AG10803 (cell line): ENCODE data around the gene ABHD12.

Experiments
- DNase-seq: peaks from one replicate; pipeline ENCODE4 v3.0.0; 2010; ENCODE audit warnings: low read depth
- H3K4me3 ChIP-seq: 2 replicates; pipeline ENCODE4 v1.5.1; 2011; ENCODE audit warnings: mild to moderate bottlenecking, low read length, control low read depth
- TF ChIP-seq, protein P1 (sequence below): conservative IDR thresholded peaks from 2 replicates; pipeline ENCODE4 v1.5.1; 2011; ENCODE audit warnings: mild to moderate bottlenecking, low read length, control low read depth, inconsistent platforms

The ABHD12 gene

DNA sequence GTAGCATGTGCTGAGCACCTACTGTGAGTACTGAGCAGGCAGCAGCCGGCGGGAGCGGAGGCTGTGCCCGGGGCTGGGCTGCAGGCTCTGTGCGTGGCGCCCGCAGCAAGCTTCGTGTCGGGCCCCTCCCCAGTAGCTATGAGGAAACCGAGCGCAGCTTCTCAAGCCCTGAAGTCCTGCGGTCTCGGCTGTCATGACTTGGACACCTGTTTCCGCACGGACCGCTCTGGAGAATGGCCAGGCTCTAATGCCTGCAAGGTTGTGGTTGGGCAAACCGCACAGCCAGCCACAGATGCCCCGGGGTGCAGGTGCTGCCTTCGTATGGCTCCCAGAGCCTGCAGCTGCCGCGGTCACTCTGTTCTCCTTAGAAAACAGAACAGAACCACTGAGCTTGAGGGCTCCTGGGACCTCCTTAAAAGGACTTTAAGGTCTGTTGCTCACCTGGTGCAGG is 109.1 kb downstream of the ABHD12 start:
- no peak for DNase-seq
- H3K4me3 ChIP-seq = no peak overlapping the region
- TF ChIP-seq, protein P1, sequence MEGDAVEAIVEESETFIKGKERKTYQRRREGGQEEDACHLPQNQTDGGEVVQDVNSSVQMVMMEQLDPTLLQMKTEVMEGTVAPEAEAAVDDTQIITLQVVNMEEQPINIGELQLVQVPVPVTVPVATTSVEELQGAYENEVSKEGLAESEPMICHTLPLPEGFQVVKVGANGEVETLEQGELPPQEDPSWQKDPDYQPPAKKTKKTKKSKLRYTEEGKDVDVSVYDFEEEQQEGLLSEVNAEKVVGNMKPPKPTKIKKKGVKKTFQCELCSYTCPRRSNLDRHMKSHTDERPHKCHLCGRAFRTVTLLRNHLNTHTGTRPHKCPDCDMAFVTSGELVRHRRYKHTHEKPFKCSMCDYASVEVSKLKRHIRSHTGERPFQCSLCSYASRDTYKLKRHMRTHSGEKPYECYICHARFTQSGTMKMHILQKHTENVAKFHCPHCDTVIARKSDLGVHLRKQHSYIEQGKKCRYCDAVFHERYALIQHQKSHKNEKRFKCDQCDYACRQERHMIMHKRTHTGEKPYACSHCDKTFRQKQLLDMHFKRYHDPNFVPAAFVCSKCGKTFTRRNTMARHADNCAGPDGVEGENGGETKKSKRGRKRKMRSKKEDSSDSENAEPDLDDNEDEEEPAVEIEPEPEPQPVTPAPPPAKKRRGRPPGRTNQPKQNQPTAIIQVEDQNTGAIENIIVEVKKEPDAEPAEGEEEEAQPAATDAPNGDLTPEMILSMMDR = no peak

DNA sequence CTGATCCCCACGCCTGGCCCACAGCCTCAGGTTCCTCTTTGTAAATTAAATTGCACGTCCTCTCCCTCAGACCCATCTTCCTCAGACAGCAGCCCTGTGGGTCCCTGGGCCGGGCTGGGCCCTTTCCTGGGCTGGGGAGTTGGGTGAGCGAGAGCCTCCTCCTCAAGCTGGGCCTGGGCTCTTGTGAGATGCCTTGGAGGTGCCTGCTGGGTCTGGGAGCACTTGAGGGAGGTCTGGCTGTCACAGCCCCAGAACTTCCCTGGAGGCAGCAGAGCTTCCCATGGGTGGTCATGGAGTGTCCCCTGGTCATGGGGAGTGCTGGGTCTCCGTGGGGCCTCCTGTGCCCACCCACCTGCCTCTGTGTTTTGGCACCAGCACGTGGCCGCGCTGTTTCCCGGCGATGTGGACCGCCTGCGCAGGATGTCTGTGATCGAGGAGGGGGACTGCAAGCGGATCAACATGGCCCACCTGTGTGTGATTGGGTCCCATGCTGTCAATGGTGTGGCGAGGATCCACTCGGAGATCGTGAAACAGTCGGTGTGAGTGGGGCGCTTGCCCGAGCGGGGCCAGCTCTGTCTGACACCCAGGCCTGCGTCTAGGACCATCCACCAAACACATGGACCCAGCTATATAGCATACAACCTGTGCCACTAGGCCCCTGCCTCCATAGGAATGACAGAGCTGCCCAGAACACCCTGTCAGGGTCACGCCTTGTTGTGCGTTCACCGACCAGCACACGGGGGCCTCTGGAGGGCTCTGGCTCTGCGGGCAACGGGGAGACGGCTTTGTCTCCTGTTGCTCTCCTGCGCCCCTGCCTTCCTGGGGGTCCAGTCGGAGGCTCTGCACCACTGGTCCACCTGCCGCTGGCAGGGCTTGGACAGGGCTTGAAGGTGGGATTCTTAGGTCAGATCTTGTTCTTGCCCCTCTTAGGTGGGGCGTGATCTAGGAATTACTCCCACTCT is 109.8 kb downstream of the ABHD12 start:
- H3K4me3 ChIP-seq = no peak overlapping the region
- TF ChIP-seq, protein P1 = no peak
- no peak for DNase-seq

DNA sequence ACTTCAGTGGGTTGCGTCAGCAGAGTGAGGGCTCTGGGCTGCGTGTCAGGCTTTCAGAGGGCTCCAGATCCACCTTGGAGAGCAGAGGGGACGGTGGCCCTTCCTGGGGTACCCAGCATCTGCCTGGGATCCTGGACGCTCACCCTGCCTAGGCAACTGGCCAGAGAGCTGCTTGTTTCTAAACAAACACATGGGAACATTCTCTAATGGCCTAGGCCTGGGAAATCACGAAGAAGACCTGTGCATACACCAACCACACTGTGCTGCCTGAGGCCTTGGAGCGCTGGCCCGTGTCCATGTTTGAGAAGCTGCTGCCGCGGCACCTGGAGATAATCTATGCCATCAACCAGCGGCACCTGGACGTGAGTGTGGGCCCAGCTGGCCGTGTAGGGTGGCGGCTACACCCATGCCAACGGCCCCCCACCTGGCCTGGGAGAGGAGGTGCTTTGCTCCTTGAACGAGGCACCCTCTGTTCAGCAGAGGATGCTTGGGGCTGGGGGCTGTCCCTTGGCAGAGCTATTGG is 110.5 kb downstream of the ABHD12 start:
- no peak overlapping the region for H3K4me3 ChIP-seq
- DNase-seq = no peak
- TF ChIP-seq, protein P1 = no peak

DNA sequence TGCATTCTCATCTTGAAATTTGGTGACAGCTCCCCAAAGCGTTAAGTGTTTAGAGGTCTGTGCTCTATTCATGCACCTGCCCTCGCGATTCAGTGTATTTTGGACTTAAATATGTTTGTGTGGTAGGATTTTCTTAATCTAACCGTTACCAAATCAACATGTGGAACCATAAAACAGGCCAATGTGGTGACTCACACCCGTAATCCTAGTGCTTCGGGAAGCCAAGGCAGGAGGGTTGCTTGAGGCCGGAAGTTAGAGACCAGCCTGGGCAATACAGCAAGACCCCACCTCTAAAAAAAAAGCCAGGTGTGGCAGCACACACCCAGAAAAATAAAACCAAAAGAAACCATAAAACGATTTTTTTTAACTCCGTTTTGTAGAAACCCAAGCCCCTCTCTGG is 111.2 kb downstream of the ABHD12 start:
- no peak for DNase-seq
- H3K4me3 ChIP-seq = no peak overlapping the region
- TF ChIP-seq, protein P1 = no peak

- DNase-seq = no peak
- no peak overlapping the region for H3K4me3 ChIP-seq
- TF ChIP-seq, protein P1 = no peak
Measured at GRCh38 chr20:25278636-25279361, 111.8 kb downstream of the ABHD12 start.

- H3K4me3 ChIP-seq = no peak overlapping the region
- no peak for DNase-seq
- TF ChIP-seq, protein P1 = no peak
Measured at GRCh38 chr20:25277941-25278521, 112.6 kb downstream of the ABHD12 start.
